Erythroblast (primary cell): Measurements from ENCODE around the gene SESN1.

Source experiments
- GATA1 ChIP-seq: IDR thresholded peaks from 2 replicates; pipeline ENCODE4 v1.6.1; 2011; ENCODE audit warnings: low read depth, mild to moderate bottlenecking, control low read depth, low read length, moderate library complexity
- POLR2A ChIP-seq: IDR thresholded peaks from 2 replicates; pipeline ENCODE4 v1.6.1; 2011; ENCODE audit warnings: mild to moderate bottlenecking, low read length

DNA sequence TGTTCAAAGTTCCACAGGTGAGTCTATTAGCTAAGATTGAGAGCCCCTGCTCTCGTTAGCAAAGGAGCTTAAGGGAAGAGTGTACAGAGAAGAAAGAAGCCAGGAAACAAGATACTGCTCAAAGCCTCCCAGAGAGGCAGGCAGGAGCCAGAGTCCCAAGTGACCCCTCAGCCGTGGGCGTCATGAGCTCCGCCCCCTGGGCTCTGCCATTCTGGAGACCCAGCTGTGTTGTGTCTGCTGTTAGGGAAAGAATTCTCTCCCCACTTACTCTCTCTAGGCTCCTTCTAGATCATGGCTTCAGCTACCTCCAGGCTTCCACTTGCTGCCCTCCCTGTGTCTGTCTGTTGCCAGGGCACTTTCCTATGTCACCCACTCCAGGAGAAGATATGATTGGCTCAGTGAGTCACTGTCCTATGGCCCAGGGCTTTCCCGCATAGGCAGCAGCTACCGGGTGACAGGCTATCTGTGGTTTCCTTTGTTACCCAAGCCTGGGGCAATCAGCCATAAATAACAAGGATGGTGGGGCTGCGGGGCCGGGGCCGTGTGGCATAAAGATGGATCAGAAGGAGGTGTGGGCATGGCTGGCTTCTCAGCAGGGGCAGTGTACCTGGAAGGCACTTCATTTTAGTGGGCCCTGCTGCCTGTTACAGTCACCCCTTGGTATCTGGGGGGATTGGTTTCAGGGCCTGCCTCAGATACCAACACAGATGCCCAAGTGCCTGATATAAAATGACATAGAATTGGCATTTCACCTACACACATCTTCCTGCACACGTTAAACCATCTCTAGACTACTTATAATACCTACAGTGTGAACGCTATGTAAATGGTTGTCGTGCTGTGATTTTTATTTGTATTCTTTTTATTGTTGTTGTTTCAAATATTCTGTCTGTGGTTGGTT, 127.5 kb downstream of the SESN1 start:
- TF ChIP-seq POLR2A (no peak), GATA1 (no peak)
